Uterus (tissue), 2 donors: Measurements from ENCODE around the gene ZNF710.

ENCODE experiments used
- CTCF ChIP-seq, 4 experiments: fragments of 200-600 bp in 2 of 4; fragments of 450-650 bp in 2 of 4; sonication (generic) in 2 of 4; IDR thresholded peaks; one replicate each; pipeline ENCODE4 v1.5.1; 2016 to 2019; ENCODE audit warnings: antibody characterized with exemption in 4 of 4, mild to moderate bottlenecking in 2 of 4, moderate library complexity in 1 of 4
- POLR2A ChIP-seq, 2 donors: fragments of 450-650 bp; IDR thresholded peaks; one replicate each; pipeline ENCODE4 v1.6.1; 2016; ENCODE audit warnings: antibody characterized with exemption in 2 of 2, mild to moderate bottlenecking in 1 of 2, moderate library complexity in 1 of 2

- TF ChIP-seq CTCF (IDR thresholded peaks at IDR 0.05), result no peak
- no peak for TF ChIP-seq POLR2A (IDR thresholded peaks at IDR 0.05)
These were observed 94.4 kb downstream of the ZNF710 start for GRCh38 chr15:90095521-90095959.
